Mucosa of descending colon (tissue), 3 donors: ENCODE results near the gene PEX11A. TPM values are rescaled to one million over a fixed set of nuclear protein-coding genes. Genes with fewer than 3 reads are reported as not detected.
"Not testable (repeated sequence)": the region's sequence is repeated elsewhere in the genome, so short reads cannot be mapped to it uniquely, and the experiment has no call there.

Experiments used
- ATAC-seq: fragments of 200-7000 bp; cut with Tn5 transposase; one replicate; pipeline ENCODE4 v1.9.1; 2020; ENCODE audit warnings: mild to moderate bottlenecking, moderate library complexity
- DNase-seq, 3 donors: peaks; one replicate each; pipeline ENCODE4 v3.0.0-alpha.2; 2020
- H3K36me3 ChIP-seq: fragments of 200-600 bp; one replicate; pipeline ENCODE4 v1.8.0; 2021; ENCODE audit warnings: low read depth, mild to moderate bottlenecking
- H3K4me1 ChIP-seq: fragments of 200-600 bp; one replicate; pipeline ENCODE4 v1.8.0; 2021; ENCODE audit warnings: low read depth, mild to moderate bottlenecking
- H3K4me3 ChIP-seq: fragments of 200-600 bp; one replicate; pipeline ENCODE4 v1.8.0; 2021; ENCODE audit warnings: mild to moderate bottlenecking
- H3K9me3 ChIP-seq: fragments of 200-600 bp; one replicate; pipeline ENCODE4 v1.8.0; 2021; ENCODE audit warnings: mild to moderate bottlenecking
- intact Hi-C, 2 donors: fragments of 100-400 bp; cut with DNase I in 1 of 2; cut with micrococcal nuclease in 1 of 2; formaldehyde crosslinking; loops; one replicate each; pipeline versions ENCODE4 v1.11.0 to v1.11.1; 2022; cut with DNase I, micrococcal nuclease
- total RNA-seq, 3 donors: library from RNA; stranded (reverse); fragmentation: NEBNext Ultra II Directional in 2 of 3; extraction: Animal tissue kit (Norgen Biotek cat#: 25700) in 2 of 3; gene quantifications; one replicate each; pipeline versions ENCODE4 v1.2.1 to v1.2.4, GENCODE V29; 2021 to 2023
- TF ChIP-seq, protein P1 (sequence below): fragments of 200-600 bp; IDR thresholded peaks from one replicate; pipeline ENCODE4 v1.8.0; 2022; ENCODE audit warnings: antibody characterized with exemption, mild to moderate bottlenecking
- donor health status: DM: no; HTN: no; CAD: no; lungs with moderate emphysema.
- donor health status: DM: no; HTN: no; CAD: no.
- donor health status: DM: no; HTN: yes; CAD: no.

PEX11A gene
- total RNA-seq, 3 donors from 2014 or later = 15.5 to 38.5 (median 16.7) TPM

- Histone ChIP-seq H3K36me3 (no peaks in the 10 kb centered on the region), H3K4me1 (no peaks in the 10 kb centered on the region), H3K9me3 (no peaks in the 10 kb centered on the region), H3K4me3 (no peak overlapping the region)
- no peak for DNase-seq
- TF ChIP-seq, protein P1, sequence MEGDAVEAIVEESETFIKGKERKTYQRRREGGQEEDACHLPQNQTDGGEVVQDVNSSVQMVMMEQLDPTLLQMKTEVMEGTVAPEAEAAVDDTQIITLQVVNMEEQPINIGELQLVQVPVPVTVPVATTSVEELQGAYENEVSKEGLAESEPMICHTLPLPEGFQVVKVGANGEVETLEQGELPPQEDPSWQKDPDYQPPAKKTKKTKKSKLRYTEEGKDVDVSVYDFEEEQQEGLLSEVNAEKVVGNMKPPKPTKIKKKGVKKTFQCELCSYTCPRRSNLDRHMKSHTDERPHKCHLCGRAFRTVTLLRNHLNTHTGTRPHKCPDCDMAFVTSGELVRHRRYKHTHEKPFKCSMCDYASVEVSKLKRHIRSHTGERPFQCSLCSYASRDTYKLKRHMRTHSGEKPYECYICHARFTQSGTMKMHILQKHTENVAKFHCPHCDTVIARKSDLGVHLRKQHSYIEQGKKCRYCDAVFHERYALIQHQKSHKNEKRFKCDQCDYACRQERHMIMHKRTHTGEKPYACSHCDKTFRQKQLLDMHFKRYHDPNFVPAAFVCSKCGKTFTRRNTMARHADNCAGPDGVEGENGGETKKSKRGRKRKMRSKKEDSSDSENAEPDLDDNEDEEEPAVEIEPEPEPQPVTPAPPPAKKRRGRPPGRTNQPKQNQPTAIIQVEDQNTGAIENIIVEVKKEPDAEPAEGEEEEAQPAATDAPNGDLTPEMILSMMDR = no peak
- intact Hi-C loops = no loop called here
- no peak for ATAC-seq
Observed at GRCh38 chr15:89707577-89707976, 17.0 kb upstream of the PEX11A start.

- TF ChIP-seq, protein P1 = no peak
- Histone ChIP-seq H3K36me3 (no peaks in the 10 kb centered on the region), H3K4me1 (no peaks in the 10 kb centered on the region), H3K9me3 (no peaks in the 10 kb centered on the region), H3K4me3 (no peak overlapping the region)
- intact Hi-C loops = no loop called here
- no peak for DNase-seq
- ATAC-seq = no peak
Observed at GRCh38 chr15:89704411-89704810, 13.9 kb upstream of the PEX11A start.

DNA sequence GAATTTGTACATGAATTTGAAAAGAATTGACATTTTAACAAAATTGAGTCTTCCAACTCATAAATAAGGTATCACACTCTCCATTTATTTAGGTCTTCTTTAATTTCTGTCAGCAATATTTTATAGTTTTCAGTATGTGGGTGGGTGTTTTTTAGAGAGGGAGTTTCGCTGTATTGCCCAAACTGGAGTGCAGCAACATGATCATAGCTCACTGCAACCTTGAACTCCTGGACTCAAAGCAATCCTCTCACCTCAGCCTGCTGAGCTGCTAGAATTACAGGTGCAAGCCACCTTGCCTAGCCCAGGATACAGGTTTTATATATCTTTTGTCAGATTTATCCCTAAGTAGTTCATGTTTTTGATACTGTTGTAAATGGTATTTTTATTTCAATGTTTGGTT lies 4.6 kb upstream of the PEX11A start:
- no peaks in the 10 kb centered on the region for H3K36me3 ChIP-seq
- ATAC-seq (no peak), DNase-seq (no peak)
- H3K9me3 ChIP-seq = no peaks in the 10 kb centered on the region
- TF ChIP-seq, protein P1 = no peak
- no peaks in the 10 kb centered on the region for H3K4me1 ChIP-seq
- intact Hi-C loops = no loop called here
- H3K4me3 ChIP-seq = no peak overlapping the region

DNA sequence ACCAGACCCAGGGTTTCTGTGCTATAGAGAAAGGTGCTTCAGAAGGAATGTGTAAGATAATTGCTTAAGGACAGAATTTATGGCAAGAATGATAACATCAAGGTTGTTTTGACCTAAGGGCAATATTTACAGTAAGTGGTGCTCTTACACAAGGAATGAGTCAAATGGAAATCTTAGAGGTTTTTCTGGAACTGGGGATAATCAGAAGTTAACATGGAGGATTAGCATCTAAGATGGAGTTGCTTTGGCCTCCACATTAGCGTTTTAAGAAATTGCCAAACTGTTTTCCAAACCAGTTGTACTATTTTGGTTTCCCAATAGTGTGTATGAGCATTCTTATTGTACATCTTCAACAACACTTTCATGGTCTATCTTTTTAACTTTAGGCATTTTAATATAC lies 3.1 kb upstream of the PEX11A start:
- H3K4me3 ChIP-seq = no peak overlapping the region
- H3K36me3 ChIP-seq = no peaks in the 10 kb centered on the region
- peaks cover 7% of the 10 kb centered on the region for H3K4me1 ChIP-seq
- TF ChIP-seq, protein P1 = no peak
- ATAC-seq (no peak), DNase-seq (no peak)
- intact Hi-C loops = no loop called here
- no peaks in the 10 kb centered on the region for H3K9me3 ChIP-seq

GRCh38 chr15:89693091-89693490 lies 2.5 kb upstream of the PEX11A start:
- no peaks in the 10 kb centered on the region for H3K9me3 ChIP-seq
- no peak for DNase-seq
- no peak for ATAC-seq
- no peak overlapping the region for H3K4me3 ChIP-seq
- TF ChIP-seq, protein P1 = no peak
- intact Hi-C loops = no loop called here
- H3K36me3 ChIP-seq = no peaks in the 10 kb centered on the region
- H3K4me1 ChIP-seq = peaks cover 13% of the 10 kb centered on the region

- Histone ChIP-seq H3K4me1 (peaks cover 13% of the 10 kb centered on the region), H3K4me3 (peak overlapping the region; percentile 50)
- intact Hi-C loops, DNase-seq, H3K9me3 ChIP-seq, H3K36me3 ChIP-seq: not testable (repeated sequence)
- ATAC-seq = peak; percentile 6
Observed at GRCh38 chr15:89689930-89690275, 651 bp downstream of the PEX11A start.
